Limb (tissue), 2 donors: ENCODE measurements around the gene GVQW3.

Experiments
- DNase-seq, 2 donors: peaks; one replicate each; pipeline ENCODE4 v3.0.0-alpha.2; 2016; ENCODE audit errors: extremely low spot score in 2 of 2

GVQW3 gene

GRCh38 chr11:76380977-76381719, at the start of gene GVQW3, which contains the start of gene THAP12:
GVQW3 (plus strand) TSS chr11:76381323; CDS start chr11:76381829, 506 bp downstream.
THAP12 (minus strand) TSS chr11:76381132; CDS start chr11:76380836, 296 bp downstream.
- DNase-seq = peak; percentile 98 to 99

GRCh38 chr11:76334826-76335389, 46.2 kb upstream of the GVQW3 start:
- DNase-seq = no peak

- DNase-seq = no peak
Measured at GRCh38 chr11:76335842-76336241, 45.3 kb upstream of the GVQW3 start.

- no peak for DNase-seq
Measured at GRCh38 chr11:76336597-76336996, 44.5 kb upstream of the GVQW3 start.

- no peak for DNase-seq
Measured at GRCh38 chr11:76337469-76337868, 43.7 kb upstream of the GVQW3 start.

GRCh38 chr11:76337923-76338322, 43.2 kb upstream of the GVQW3 start:
- no peak for DNase-seq

- DNase-seq = peak; percentile 69 to 84
Measured at GRCh38 chr11:76339221-76339620, 41.9 kb upstream of the GVQW3 start.

GRCh38 chr11:76347466-76347865, 33.7 kb upstream of the GVQW3 start:
- DNase-seq = peak in 1 of 2 donors; percentile 34

- no peak for DNase-seq
Measured at GRCh38 chr11:76348348-76348747, 32.8 kb upstream of the GVQW3 start.

- DNase-seq = no peak
Measured at GRCh38 chr11:76355172-76355571, 26.0 kb upstream of the GVQW3 start.

- DNase-seq = no peak
Measured at GRCh38 chr11:76361374-76361773, 19.7 kb upstream of the GVQW3 start.

- DNase-seq = no peak
Measured at GRCh38 chr11:76361776-76362175, 19.3 kb upstream of the GVQW3 start.

- DNase-seq = no peak
Measured at GRCh38 chr11:76362716-76363115, 18.4 kb upstream of the GVQW3 start.

GRCh38 chr11:76365038-76365679, 16.0 kb upstream of the GVQW3 start:
- no peak for DNase-seq

GRCh38 chr11:76368490-76368889, 12.6 kb upstream of the GVQW3 start:
- DNase-seq = no peak

- DNase-seq = no peak
Measured at GRCh38 chr11:76369406-76369805, 11.7 kb upstream of the GVQW3 start.

GRCh38 chr11:76371170-76371569, 10.0 kb upstream of the GVQW3 start:
- DNase-seq = no peak

- DNase-seq = no peak
Measured at GRCh38 chr11:76376746-76377558, 4.2 kb upstream of the GVQW3 start.

GRCh38 chr11:76379807-76380158, 1.3 kb upstream of the GVQW3 start:
- DNase-seq = no peak

- peak in 1 of 2 donors; percentile 67 for DNase-seq
Measured at GRCh38 chr11:76380159-76380976, 755 bp upstream of the GVQW3 start.

GRCh38 chr11:76382209-76382608, 1.1 kb downstream of the GVQW3 start:
- DNase-seq = no peak
